ENCODE measurements around the gene GPR37L1. TPM values are rescaled to one million over a fixed set of nuclear protein-coding genes. Genes with fewer than 3 reads are reported as not detected.

Gene GPR37L1
- total RNA-seq, 1 donor from 2014 or later, result not detected

DNA sequence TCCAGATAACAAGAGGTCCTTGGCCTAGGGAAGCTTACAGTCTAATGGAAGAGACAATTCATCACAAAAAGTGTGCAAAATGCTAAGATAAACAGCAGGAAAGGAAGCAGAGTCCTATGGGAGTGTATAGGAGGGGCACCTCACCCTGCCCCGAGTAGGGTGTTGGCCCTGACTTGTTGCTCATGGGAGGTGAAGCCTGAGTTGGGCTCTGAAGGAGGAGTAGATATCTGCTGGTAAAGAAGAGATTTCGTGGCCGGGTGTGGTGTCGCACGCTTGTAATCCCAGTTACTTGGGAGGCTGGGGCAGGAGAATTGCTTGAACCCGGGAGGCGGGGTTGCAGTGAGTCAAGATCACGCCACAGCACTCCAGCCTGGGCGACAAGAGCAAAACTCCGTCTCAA is 18.6 kb upstream of the GPR37L1 start:
- no peaks in the 10 kb centered on the region for H3K36me3 Mint-ChIP-seq (ENCODE audit: unreplicated experiment)
- no peak overlapping the region for H3K4me3 Mint-ChIP-seq (ENCODE audit: unreplicated experiment)
- H3K27me3 Mint-ChIP-seq (ENCODE audit: unreplicated experiment), result no peaks in the 10 kb centered on the region
- TF ChIP-seq, protein P1, sequence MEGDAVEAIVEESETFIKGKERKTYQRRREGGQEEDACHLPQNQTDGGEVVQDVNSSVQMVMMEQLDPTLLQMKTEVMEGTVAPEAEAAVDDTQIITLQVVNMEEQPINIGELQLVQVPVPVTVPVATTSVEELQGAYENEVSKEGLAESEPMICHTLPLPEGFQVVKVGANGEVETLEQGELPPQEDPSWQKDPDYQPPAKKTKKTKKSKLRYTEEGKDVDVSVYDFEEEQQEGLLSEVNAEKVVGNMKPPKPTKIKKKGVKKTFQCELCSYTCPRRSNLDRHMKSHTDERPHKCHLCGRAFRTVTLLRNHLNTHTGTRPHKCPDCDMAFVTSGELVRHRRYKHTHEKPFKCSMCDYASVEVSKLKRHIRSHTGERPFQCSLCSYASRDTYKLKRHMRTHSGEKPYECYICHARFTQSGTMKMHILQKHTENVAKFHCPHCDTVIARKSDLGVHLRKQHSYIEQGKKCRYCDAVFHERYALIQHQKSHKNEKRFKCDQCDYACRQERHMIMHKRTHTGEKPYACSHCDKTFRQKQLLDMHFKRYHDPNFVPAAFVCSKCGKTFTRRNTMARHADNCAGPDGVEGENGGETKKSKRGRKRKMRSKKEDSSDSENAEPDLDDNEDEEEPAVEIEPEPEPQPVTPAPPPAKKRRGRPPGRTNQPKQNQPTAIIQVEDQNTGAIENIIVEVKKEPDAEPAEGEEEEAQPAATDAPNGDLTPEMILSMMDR (IDR thresholded peaks at IDR 0.05), result no peak
- DNase-seq (ENCODE audit: extremely low spot score, unreplicated experiment), result no peak
- peaks cover 37% of the 10 kb centered on the region for H3K4me1 Mint-ChIP-seq (ENCODE audit: unreplicated experiment)
- H3K9me3 Mint-ChIP-seq (ENCODE audit: unreplicated experiment), result no peaks in the 10 kb centered on the region
- H3K27ac Mint-ChIP-seq (ENCODE audit: unreplicated experiment), result no peak overlapping the region

DNA sequence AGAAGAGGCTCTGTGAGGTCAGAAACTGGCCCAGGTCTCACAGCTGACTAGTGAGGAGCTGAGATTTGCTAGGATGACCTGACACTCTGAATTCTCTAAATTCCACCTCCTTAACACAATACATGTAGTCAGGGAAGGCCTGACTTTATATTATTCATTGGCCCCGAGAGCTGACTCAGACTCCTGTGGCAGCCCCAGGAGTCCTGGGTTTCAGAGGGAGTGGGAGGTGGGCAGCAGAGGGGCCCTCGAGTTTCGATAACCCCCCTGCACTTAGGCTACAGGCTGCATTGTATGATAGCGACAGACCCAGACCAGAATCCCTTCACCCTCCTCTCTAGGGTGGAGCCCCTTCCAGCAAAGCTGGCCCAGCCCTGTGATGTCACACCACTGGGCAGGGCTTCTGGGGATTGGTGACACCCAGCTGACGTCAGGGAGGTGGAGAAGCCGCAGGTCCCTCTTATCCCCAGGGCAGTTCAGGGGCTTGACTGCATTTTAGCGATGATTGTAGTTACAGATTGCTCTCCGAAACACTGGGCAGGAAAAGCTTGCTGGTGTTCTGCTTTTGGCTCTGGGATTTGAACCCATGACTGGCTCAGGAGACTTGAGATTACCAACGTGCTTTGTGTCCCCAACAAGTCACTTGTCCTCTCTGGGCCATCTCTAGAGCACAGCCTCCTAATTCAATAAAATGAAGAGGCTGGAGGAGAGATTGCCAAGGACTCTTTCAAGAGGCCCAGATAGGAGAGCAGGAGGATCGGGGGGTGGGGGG is 17.0 kb upstream of the GPR37L1 start:
- no peak for DNase-seq (ENCODE audit: extremely low spot score, unreplicated experiment)
- TF ChIP-seq, protein P1 (IDR thresholded peaks at IDR 0.05), result no peak

DNA sequence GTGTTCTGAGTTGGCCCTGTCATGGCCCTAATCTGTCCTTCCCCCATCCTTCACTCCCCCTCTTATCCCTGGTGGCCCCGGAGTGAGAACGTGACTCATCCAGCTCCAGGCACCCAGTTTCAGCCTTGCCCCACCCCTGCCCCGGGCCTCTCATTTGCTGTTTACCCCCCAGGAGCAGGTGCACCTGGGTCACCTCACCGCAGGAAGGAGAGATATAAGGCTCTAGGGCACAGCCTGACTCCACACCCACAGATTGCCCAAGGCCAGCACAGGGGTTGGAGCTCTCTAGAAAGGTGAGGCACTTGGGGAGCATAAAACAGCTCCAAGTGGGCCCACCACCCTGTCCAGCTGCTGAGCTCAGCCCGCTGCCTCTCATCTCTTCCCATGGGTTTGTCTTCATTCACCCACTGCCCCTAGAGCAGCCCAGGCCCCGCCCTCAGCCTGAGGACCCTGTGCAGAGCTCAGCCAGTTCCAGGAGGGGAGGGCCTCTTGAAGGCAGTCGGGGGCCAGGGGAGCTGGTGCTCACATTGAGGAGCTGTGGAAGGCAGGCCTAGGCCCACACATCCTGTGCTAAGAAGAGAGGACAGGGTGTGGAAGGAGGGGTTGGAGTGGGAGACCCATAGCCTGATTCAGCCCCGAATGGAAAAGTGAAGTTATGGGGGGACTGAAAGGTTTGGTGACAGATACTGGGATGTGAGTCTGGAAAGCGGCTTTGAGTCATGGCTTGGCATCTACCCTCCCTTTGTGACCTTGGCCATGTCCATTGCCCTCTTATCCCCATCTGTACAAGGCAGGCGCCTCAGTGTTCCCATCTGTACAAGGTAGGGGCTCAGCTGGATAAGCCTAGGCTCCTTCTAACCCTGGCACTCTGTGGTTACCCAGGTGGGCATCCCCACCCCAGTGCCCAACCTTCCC is 16.1 kb upstream of the GPR37L1 start:
- H3K36me3 Mint-ChIP-seq (ENCODE audit: unreplicated experiment), result no peaks in the 10 kb centered on the region
- H3K27me3 Mint-ChIP-seq (ENCODE audit: unreplicated experiment), result no peaks in the 10 kb centered on the region
- DNase-seq (ENCODE audit: extremely low spot score, unreplicated experiment), result no peak
- H3K27ac Mint-ChIP-seq (ENCODE audit: unreplicated experiment), result peak overlapping the region; percentile 78
- no peaks in the 10 kb centered on the region for H3K9me3 Mint-ChIP-seq (ENCODE audit: unreplicated experiment)
- TF ChIP-seq, protein P1 (IDR thresholded peaks at IDR 0.05), result no peak
- H3K4me1 Mint-ChIP-seq (ENCODE audit: unreplicated experiment), result peaks cover 31% of the 10 kb centered on the region
- no peak overlapping the region for H3K4me3 Mint-ChIP-seq (ENCODE audit: unreplicated experiment)

More for the DNA sequence above, 17.0 kb upstream of the GPR37L1 start:
- Mint-ChIP-seq H3K27ac (ENCODE audit: unreplicated experiment) (peak overlapping the region; percentile 78), H3K9me3 (ENCODE audit: unreplicated experiment) (no peaks in the 10 kb centered on the region), H3K4me3 (ENCODE audit: unreplicated experiment) (no peak overlapping the region), H3K4me1 (ENCODE audit: unreplicated experiment) (peaks cover 37% of the 10 kb centered on the region), H3K36me3 (ENCODE audit: unreplicated experiment) (no peaks in the 10 kb centered on the region), H3K27me3 (ENCODE audit: unreplicated experiment) (no peaks in the 10 kb centered on the region)

DNA sequence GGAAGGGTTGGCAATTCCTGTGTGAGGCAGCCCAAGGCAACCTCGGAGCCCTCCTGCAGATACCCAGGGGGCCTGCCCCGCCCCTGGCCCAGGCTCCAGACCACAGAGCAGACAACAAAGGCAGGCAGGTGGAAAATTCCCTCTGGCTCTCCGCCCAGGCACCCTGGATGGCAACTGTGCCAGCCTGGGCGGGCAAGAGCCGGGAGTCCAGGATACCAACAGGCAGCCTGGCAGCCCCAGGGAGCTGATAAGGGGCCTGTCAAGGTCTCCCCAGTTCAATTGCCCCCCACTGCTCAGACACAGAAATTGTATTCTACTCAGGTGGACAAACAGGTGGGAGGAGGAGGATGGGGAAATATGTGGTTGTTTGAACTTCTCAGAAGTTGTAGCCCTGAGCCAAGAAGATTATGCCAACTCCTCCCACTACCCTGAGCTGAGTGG is 15.4 kb upstream of the GPR37L1 start:
- peak overlapping the region; percentile 65 for H3K27ac Mint-ChIP-seq (ENCODE audit: unreplicated experiment)
- TF ChIP-seq, protein P1 (IDR thresholded peaks at IDR 0.05), result no peak
- no peaks in the 10 kb centered on the region for H3K27me3 Mint-ChIP-seq (ENCODE audit: unreplicated experiment)
- no peaks in the 10 kb centered on the region for H3K36me3 Mint-ChIP-seq (ENCODE audit: unreplicated experiment)
- H3K9me3 Mint-ChIP-seq (ENCODE audit: unreplicated experiment), result no peaks in the 10 kb centered on the region
- no peak overlapping the region for H3K4me3 Mint-ChIP-seq (ENCODE audit: unreplicated experiment)
- no peak for DNase-seq (ENCODE audit: extremely low spot score, unreplicated experiment)
- peaks cover 31% of the 10 kb centered on the region for H3K4me1 Mint-ChIP-seq (ENCODE audit: unreplicated experiment)

Measured in osteocyte (in vitro differentiated cells).